Measurements from ENCODE around the gene FBXW5. TPM values are rescaled to one million over a fixed set of nuclear protein-coding genes. Genes with fewer than 3 reads are reported as not detected.

The FBXW5 gene
- total RNA-seq, 1 donor from 2014 or later, result 100.0 TPM

DNA sequence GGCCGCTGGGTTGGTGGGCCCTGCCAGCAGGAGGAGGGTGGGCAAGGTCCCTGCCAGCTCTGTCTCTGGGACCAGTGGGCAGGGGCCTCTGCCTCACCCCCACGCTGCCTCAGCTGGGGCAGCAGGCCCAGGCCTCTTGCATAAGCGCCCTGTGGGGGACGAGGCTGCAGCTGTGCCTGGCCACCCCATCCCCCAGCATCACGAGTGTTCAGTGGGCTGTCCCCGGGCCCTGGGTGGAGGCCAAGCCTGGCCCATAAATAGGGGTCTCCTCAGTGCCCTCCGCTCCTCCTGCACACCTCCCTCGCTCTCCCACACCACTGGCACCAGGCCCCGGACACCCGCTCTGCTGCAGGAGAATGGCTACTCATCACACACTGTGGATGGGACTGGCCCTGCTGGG lies 32.7 kb upstream of the FBXW5 start, which contains the start of gene PTGDS:
Gene PTGDS (plus strand): TSS at position 282 of the 400 bp plus-strand sequence. CDS start 75 bp downstream, at position 357.
- no peak for DNase-seq (ENCODE audit: low spot score)
- Mint-ChIP-seq H3K27me3 (ENCODE audit: unreplicated experiment) (peaks cover 8% of the 10 kb centered on the region), H3K27ac (ENCODE audit: unreplicated experiment) (no peak within 1 kb of the TSS), H3K9me3 (ENCODE audit: unreplicated experiment) (no peaks in the 10 kb centered on the region), H3K36me3 (ENCODE audit: low read depth, unreplicated experiment) (peaks cover 4% of the 10 kb centered on the region), H3K4me3 (ENCODE audit: unreplicated experiment) (no peak within 1 kb of the TSS), H3K4me1 (ENCODE audit: unreplicated experiment) (no peaks in the 10 kb centered on the region)
- TF ChIP-seq, protein P1, sequence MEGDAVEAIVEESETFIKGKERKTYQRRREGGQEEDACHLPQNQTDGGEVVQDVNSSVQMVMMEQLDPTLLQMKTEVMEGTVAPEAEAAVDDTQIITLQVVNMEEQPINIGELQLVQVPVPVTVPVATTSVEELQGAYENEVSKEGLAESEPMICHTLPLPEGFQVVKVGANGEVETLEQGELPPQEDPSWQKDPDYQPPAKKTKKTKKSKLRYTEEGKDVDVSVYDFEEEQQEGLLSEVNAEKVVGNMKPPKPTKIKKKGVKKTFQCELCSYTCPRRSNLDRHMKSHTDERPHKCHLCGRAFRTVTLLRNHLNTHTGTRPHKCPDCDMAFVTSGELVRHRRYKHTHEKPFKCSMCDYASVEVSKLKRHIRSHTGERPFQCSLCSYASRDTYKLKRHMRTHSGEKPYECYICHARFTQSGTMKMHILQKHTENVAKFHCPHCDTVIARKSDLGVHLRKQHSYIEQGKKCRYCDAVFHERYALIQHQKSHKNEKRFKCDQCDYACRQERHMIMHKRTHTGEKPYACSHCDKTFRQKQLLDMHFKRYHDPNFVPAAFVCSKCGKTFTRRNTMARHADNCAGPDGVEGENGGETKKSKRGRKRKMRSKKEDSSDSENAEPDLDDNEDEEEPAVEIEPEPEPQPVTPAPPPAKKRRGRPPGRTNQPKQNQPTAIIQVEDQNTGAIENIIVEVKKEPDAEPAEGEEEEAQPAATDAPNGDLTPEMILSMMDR (IDR thresholded peaks at IDR 0.05; ENCODE audit: unreplicated experiment), result no peak

DNA sequence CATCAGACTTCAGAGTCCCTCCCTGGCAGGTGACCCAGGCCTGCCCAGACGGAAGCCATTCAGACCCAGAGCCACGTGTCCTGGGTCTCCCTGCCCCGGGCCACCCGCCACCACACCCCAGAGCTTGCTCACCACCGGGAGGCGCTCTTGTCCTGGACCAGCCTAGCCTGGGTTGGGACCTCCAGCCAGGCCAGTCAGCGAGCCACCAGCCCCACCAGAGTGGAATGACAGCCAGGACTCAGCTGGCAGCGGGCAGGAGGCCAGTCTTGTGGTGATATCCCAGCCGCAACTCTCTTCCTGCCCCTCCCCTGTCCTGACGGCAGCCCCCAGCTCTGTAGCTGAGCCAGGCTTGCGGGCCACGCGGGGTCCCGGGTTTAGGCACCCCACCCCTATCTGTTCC lies 31.1 kb upstream of the FBXW5 start:
- H3K9me3 Mint-ChIP-seq (ENCODE audit: unreplicated experiment), result no peaks in the 10 kb centered on the region
- H3K4me1 Mint-ChIP-seq (ENCODE audit: unreplicated experiment), result no peaks in the 10 kb centered on the region
- H3K27me3 Mint-ChIP-seq (ENCODE audit: unreplicated experiment), result peaks cover 5% of the 10 kb centered on the region
- no peak overlapping the region for H3K27ac Mint-ChIP-seq (ENCODE audit: unreplicated experiment)
- no peak overlapping the region for H3K4me3 Mint-ChIP-seq (ENCODE audit: unreplicated experiment)
- peaks cover 1% of the 10 kb centered on the region for H3K36me3 Mint-ChIP-seq (ENCODE audit: low read depth, unreplicated experiment)
- TF ChIP-seq, protein P1 (IDR thresholded peaks at IDR 0.05; ENCODE audit: unreplicated experiment), result no peak
- DNase-seq (ENCODE audit: low spot score), result peak; percentile 55

DNA sequence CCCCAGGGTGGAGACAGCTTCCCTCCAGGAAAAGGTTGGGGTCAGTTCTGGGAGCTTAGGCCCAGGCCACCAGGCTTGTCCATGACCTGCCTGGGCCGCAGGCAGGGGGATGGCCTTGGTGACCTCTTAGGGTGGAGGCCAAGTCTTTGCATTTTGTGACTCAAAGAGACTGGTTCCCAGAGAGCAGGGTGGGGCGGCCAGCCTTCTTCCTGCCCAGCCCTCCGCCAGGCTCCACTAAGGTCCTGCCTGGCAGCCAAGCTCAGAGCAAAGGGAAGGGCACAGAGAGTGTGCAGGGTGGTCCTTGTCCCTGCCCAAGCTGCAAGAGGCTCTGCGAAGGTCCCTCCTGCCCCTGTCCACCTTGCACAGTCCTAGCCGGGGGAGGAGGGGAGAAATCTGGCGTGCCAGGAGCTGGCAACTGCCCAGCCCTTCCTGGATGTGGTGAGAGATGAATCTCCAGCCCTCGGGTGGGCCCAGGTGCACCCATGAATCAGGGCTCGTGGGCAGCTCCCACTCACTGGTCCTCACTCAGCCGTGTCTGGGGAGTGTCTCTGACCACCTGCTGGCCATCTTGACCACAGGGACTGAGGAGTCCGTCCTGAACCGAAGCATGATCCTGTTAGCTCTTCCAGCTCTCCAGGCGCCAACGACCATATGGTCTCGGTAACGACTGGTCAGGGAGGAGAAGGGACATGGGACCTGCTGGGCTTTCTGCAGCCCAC lies 30.4 kb upstream of the FBXW5 start:
- no peak overlapping the region for H3K27ac Mint-ChIP-seq (ENCODE audit: unreplicated experiment)
- no peaks in the 10 kb centered on the region for H3K4me1 Mint-ChIP-seq (ENCODE audit: unreplicated experiment)
- TF ChIP-seq, protein P1 (IDR thresholded peaks at IDR 0.05; ENCODE audit: unreplicated experiment), result no peak
- H3K4me3 Mint-ChIP-seq (ENCODE audit: unreplicated experiment), result no peak overlapping the region
- H3K27me3 Mint-ChIP-seq (ENCODE audit: unreplicated experiment), result peaks cover 3% of the 10 kb centered on the region
- no peak for DNase-seq (ENCODE audit: low spot score)
- H3K36me3 Mint-ChIP-seq (ENCODE audit: low read depth, unreplicated experiment), result no peaks in the 10 kb centered on the region
- no peaks in the 10 kb centered on the region for H3K9me3 Mint-ChIP-seq (ENCODE audit: unreplicated experiment)

DNA sequence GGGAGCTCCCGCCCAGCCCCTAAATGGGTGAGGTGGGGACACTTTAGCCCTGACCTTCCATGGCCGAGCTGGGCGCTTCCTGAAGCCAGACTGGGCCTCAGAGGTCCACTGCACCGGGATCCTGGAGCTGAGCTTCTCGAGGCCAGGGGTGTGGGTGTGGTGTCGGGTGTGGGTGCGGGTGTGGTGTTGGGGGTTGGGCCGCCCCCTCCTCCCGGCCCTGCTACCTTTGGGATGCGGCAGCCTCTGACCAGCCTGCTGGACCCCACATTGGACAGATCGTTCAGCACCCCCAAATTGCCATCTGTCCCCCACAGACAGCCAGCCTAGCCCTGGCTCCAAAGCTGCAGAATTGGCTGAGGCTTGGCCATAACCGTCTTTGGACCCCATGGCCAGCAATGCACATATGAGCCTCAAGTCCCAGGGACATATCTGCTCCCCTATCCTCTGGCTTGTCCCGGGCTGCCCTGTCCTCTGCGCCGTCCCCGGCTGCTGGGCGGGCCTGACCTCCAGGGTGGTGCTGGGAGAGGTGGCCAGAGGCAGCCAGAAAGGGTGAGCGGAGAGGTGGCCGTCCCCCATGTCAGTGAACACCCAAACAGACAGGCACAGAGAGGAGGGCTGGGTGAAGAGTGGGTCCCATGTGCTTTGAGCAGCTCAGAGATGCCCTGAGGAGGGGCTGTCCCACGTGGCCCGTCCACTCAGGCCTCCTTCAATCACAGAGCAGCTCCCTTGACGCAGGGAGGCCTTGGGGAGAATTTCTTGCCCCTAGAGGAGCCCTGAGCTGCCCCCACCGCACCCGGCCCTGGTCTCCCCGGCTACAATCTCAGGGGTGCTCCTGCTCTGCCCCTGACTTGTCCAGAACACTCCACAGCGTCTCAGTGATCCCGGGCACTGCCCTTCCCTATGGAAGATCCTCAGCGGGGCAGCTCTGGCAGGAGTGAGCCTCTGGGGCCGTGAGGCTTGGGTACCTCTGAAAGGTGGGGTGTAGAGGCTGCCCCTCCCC lies 29.4 kb upstream of the FBXW5 start:
- TF ChIP-seq, protein P1 (IDR thresholded peaks at IDR 0.05; ENCODE audit: unreplicated experiment), result no peak
- Mint-ChIP-seq H3K4me3 (ENCODE audit: unreplicated experiment) (no peak overlapping the region), H3K4me1 (ENCODE audit: unreplicated experiment) (no peaks in the 10 kb centered on the region), H3K36me3 (ENCODE audit: low read depth, unreplicated experiment) (no peaks in the 10 kb centered on the region), H3K9me3 (ENCODE audit: unreplicated experiment) (no peaks in the 10 kb centered on the region), H3K27ac (ENCODE audit: unreplicated experiment) (no peak overlapping the region), H3K27me3 (ENCODE audit: unreplicated experiment) (peaks cover 1% of the 10 kb centered on the region)
- DNase-seq (ENCODE audit: low spot score), result no peak
